ENCODE data around the gene ZFHX3.

Gene ZFHX3

GRCh38 chr16:72947379-72948237 is 100.3 kb downstream of the ZFHX3 start:
- DNase-seq: no peak

GRCh38 chr16:72946474-72947194 is 101.3 kb downstream of the ZFHX3 start:
- no peak for DNase-seq

GRCh38 chr16:72946063-72946462 is 101.9 kb downstream of the ZFHX3 start:
- no peak for DNase-seq

- DNase-seq: no peak
Measured at GRCh38 chr16:72945611-72946010, 102.3 kb downstream of the ZFHX3 start.

GRCh38 chr16:72944757-72945485 is 103.0 kb downstream of the ZFHX3 start:
- no peak for DNase-seq

- no peak for DNase-seq
Measured at GRCh38 chr16:72942021-72942420, 105.9 kb downstream of the ZFHX3 start.

GRCh38 chr16:72940886-72941285 is 107.0 kb downstream of the ZFHX3 start:
- no peak for DNase-seq

- no peak for DNase-seq
Measured at GRCh38 chr16:72939247-72939646, 108.7 kb downstream of the ZFHX3 start.

GRCh38 chr16:72938795-72939164 is 109.1 kb downstream of the ZFHX3 start:
- no peak for DNase-seq

GRCh38 chr16:72937916-72938794 is 109.8 kb downstream of the ZFHX3 start:
- no peak for DNase-seq

- no peak for DNase-seq
Measured at GRCh38 chr16:72937360-72937759, 110.6 kb downstream of the ZFHX3 start.

- DNase-seq: no peak
Measured at GRCh38 chr16:72936408-72936807, 111.5 kb downstream of the ZFHX3 start.

GRCh38 chr16:72935896-72936295 is 112.0 kb downstream of the ZFHX3 start:
- no peak for DNase-seq

GRCh38 chr16:72934636-72935403 is 113.1 kb downstream of the ZFHX3 start:
- DNase-seq: no peak

GRCh38 chr16:72932677-72933335 is 115.1 kb downstream of the ZFHX3 start:
- DNase-seq: no peak

GRCh38 chr16:72932050-72932449 is 115.9 kb downstream of the ZFHX3 start:
- DNase-seq: no peak

GRCh38 chr16:72930396-72930795 is 117.5 kb downstream of the ZFHX3 start:
- DNase-seq: no peak

- DNase-seq: no peak
Measured at GRCh38 chr16:72928090-72928981, 119.6 kb downstream of the ZFHX3 start.

GRCh38 chr16:72927199-72928089 is 120.5 kb downstream of the ZFHX3 start:
- DNase-seq: no peak

All from NCI-H1417 treated with DMSO at 0.1 percent for 48 hours (cell line).